Neural progenitor cell (in vitro differentiated cells): ENCODE measurements around the gene TRMT1.

Experiments used
- CTCF ChIP-seq: fragments of 200-600 bp; sonication (generic); IDR thresholded peaks from 2 replicates; pipeline ENCODE4 v1.5.1; 2017; ENCODE audit warnings: antibody characterized with exemption, mild to moderate bottlenecking
- EZH2 ChIP-seq: fragments of 200-600 bp; sonication (generic); IDR thresholded peaks from 2 replicates; pipeline ENCODE4 v1.6.1; 2017; ENCODE audit warnings: antibody characterized with exemption, mild to moderate bottlenecking, moderate library complexity
- EZH2phosphoT487 ChIP-seq: fragments of 200-600 bp; sonication (generic); IDR thresholded peaks from 2 replicates; pipeline ENCODE4 v1.6.1; 2017; ENCODE audit warnings: antibody characterized with exemption

GRCh38 chr19:13098277-13099072 lies 18.1 kb downstream of the TRMT1 start:
- TF ChIP-seq CTCF (no peak), EZH2 (no peak), EZH2phosphoT487 (no peak)
